HG03442 (cell line): ENCODE data around the gene PCGF2.

Experiments
- ATAC-seq: cut with Tn5 transposase; IDR thresholded peaks from one replicate; pipeline ENCODE4 v1.9.1; 2021; ENCODE audit warnings: mild to moderate bottlenecking, moderate library complexity; ENCODE audit not compliant: unreplicated experiment

The PCGF2 gene

GRCh38 chr17:38704606-38705522, 43.3 kb downstream of the PCGF2 start, which contains the start of gene MLLT6:
TSS of gene MLLT6 (plus strand) at chr17:38705273. CDS start at chr17:38705633, 360 bp downstream.
- ATAC-seq: no peak

GRCh38 chr17:38703742-38704605, 44.2 kb downstream of the PCGF2 start:
- ATAC-seq: no peak

- ATAC-seq: no peak
These were observed 45.0 kb downstream of the PCGF2 start for GRCh38 chr17:38702916-38703741.

GRCh38 chr17:38702166-38702915, 45.8 kb downstream of the PCGF2 start:
- ATAC-seq: peak; percentile 27

- ATAC-seq: peak; percentile 23
These were observed 46.5 kb downstream of the PCGF2 start for GRCh38 chr17:38701504-38702165.

GRCh38 chr17:38698760-38699159, 49.4 kb downstream of the PCGF2 start:
- ATAC-seq: no peak

GRCh38 chr17:38697061-38697820, 50.9 kb downstream of the PCGF2 start:
- ATAC-seq: no peak

GRCh38 chr17:38693700-38694329, 54.3 kb downstream of the PCGF2 start:
- ATAC-seq: no peak

- ATAC-seq: no peak
These were observed 57.0 kb downstream of the PCGF2 start for GRCh38 chr17:38691154-38691553.

- ATAC-seq: no peak
These were observed 57.8 kb downstream of the PCGF2 start for GRCh38 chr17:38690386-38690785.

GRCh38 chr17:38687286-38687685, 60.9 kb downstream of the PCGF2 start:
- ATAC-seq: no peak

GRCh38 chr17:38685491-38685890, 62.6 kb downstream of the PCGF2 start:
- no peak for ATAC-seq
